ENCODE measurements around the gene SMYD5. TPM values are rescaled to one million over a fixed set of nuclear protein-coding genes. Genes with fewer than 3 reads are reported as not detected.

The SMYD5 gene
- polyA plus RNA-seq, 1 of the 3 experiments (the other 2 are of a cell fraction) = 21.4 TPM

GRCh38 chr2:73208258-73208657 is 5.8 kb upstream of the SMYD5 start:
- TF ChIP-seq MXI1 (IDR thresholded peaks at IDR 0.05; ENCODE audit: low read depth, low read length) = no peak
- no peak for TF ChIP-seq YY1 (IDR thresholded peaks at IDR 0.05; ENCODE audit: low read depth)
- TF ChIP-seq NRF1 (IDR thresholded peaks at IDR 0.05; ENCODE audit: low read depth, low read length) = no peak
- no peak for TF ChIP-seq REST (IDR thresholded peaks at IDR 0.05; ENCODE audit: low read depth, low read length)
- TF ChIP-seq FOXJ3 (CRISPR knock-in tag; IDR thresholded peaks at IDR 0.05) = no peak
- no peak for TF ChIP-seq GABPA (IDR thresholded peaks at IDR 0.05; ENCODE audit: low read depth)
- Histone ChIP-seq H3K79me2 (ENCODE audit: insufficient read depth) (no peaks in the 10 kb centered on the region), H3K4me2 (no peak overlapping the region), H2AFZ (ENCODE audit: low read depth) (no peak overlapping the region), H3K4me1 (ENCODE audit: control insufficient read depth in 1 of 2, insufficient read depth in 2 of 2, low read depth in 1 of 2, low read length in 1 of 2) (peaks cover 0 to 8% of the 10 kb centered on the region in 2 experiments; a peak in 1 of 4 replicates), H3K9ac (no peak overlapping the region), H3K9me3 (no peaks in the 10 kb centered on the region), H4K20me1 (ENCODE audit: insufficient read depth) (no peaks in the 10 kb centered on the region), H3K36me3 (replicated peaks in 1 of 2; ENCODE audit: control insufficient read depth in 1 of 2, insufficient read depth in 2 of 2, low read length in 1 of 2) (no peaks in the 10 kb centered on the region), H3K27me3 (ENCODE audit: insufficient read depth) (peaks cover 26% of the 10 kb centered on the region), H3F3A (replicated peaks; ENCODE audit: insufficient read depth) (peaks cover 14% of the 10 kb centered on the region), H3K27ac (ENCODE audit: low read depth in 2 of 2, low read length in 1 of 2) (no peak overlapping the region), H3K9me2 (no peaks in the 10 kb centered on the region), H3K4me3 (ENCODE audit: low read depth in 2 of 2, low read length in 1 of 2) (no peak overlapping the region)
- DNase-seq = no peak
- ChIA-PET POLR2A (no interaction called here), CTCF (interaction anchor here (8.6 kb wide), 1 partner anchor 32 kb away, joined by 74 read pairs; no protein-coding TSS in a partner anchor)
- WGBS (ENCODE audit: low lambda C conversion rate) = 77% methylated on average over 3 of the region's 3 CpGs

GRCh38 chr2:73210019-73210418 is 4.0 kb upstream of the SMYD5 start:
- ChIA-PET CTCF (interaction anchor here (0.6 to 8.6 kb wide), 8 partner anchors 17 to 316 kb away, joined by 3 to 74 read pairs (median 4); no protein-coding TSS in a partner anchor), POLR2A (interaction anchor here (1.2 kb wide), 1 partner anchor 24 kb away, joined by 3 read pairs; the partner anchor contains the start of gene CCT7)
- Histone ChIP-seq H3K9me3 (no peaks in the 10 kb centered on the region), H3K79me2 (ENCODE audit: insufficient read depth) (peaks cover 7% of the 10 kb centered on the region; the same call in 1 of the 2 replicates), H3K36me3 (replicated peaks in 1 of 2; ENCODE audit: control insufficient read depth in 1 of 2, insufficient read depth in 2 of 2, low read length in 1 of 2) (no peaks in the 10 kb centered on the region), H3K9me2 (no peaks in the 10 kb centered on the region), H3K27me3 (ENCODE audit: insufficient read depth) (peaks cover 14% of the 10 kb centered on the region; the same call in 1 of the 2 replicates), H3K4me3 (ENCODE audit: low read depth in 2 of 2, low read length in 1 of 2) (no peak overlapping the region), H3F3A (replicated peaks; ENCODE audit: insufficient read depth) (peaks cover 14% of the 10 kb centered on the region), H2AFZ (ENCODE audit: low read depth) (no peak overlapping the region), H3K4me1 (ENCODE audit: control insufficient read depth in 1 of 2, insufficient read depth in 2 of 2, low read depth in 1 of 2, low read length in 1 of 2) (peaks cover 0 to 8% of the 10 kb centered on the region in 2 experiments; a peak in 1 of 4 replicates), H4K20me1 (ENCODE audit: insufficient read depth) (no peaks in the 10 kb centered on the region), H3K9ac (no peak overlapping the region), H3K27ac (ENCODE audit: low read depth in 2 of 2, low read length in 1 of 2) (no peak overlapping the region), H3K4me2 (no peak overlapping the region)
- 49% methylated on average over 4 of the region's 4 CpGs for WGBS (ENCODE audit: low lambda C conversion rate)
- DNase-seq = no peak
- TF ChIP-seq POLR2AphosphoS5 (IDR thresholded peaks at IDR 0.05; ENCODE audit: low read depth, low read length) (no peak), FOXJ3 (CRISPR knock-in tag; IDR thresholded peaks at IDR 0.05) (no peak), ELF1 (IDR thresholded peaks at IDR 0.05) (no peak), REST (IDR thresholded peaks at IDR 0.05; ENCODE audit: low read depth, low read length) (no peak), IRF3 (IDR thresholded peaks at IDR 0.05; ENCODE audit: low read depth, low read length) (no peak), SMC3 (IDR thresholded peaks at IDR 0.05; ENCODE audit: low read depth, low read length) (no peak), RCOR1 (IDR thresholded peaks at IDR 0.05; ENCODE audit: low read length) (no peak), NFIC (IDR thresholded peaks at IDR 0.05; ENCODE audit: borderline replicate concordance) (no peak), FOXM1 (IDR thresholded peaks at IDR 0.05; ENCODE audit: low read depth) (no peak)
- TF ChIP-seq, protein P1, sequence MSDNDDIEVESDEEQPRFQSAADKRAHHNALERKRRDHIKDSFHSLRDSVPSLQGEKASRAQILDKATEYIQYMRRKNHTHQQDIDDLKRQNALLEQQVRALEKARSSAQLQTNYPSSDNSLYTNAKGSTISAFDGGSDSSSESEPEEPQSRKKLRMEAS (IDR thresholded peaks at IDR 0.05; ENCODE audit: low read depth) = no peak
- TF ChIP-seq, protein P2, sequence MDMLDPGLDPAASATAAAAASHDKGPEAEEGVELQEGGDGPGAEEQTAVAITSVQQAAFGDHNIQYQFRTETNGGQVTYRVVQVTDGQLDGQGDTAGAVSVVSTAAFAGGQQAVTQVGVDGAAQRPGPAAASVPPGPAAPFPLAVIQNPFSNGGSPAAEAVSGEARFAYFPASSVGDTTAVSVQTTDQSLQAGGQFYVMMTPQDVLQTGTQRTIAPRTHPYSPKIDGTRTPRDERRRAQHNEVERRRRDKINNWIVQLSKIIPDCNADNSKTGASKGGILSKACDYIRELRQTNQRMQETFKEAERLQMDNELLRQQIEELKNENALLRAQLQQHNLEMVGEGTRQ (IDR thresholded peaks at IDR 0.05; ENCODE audit: borderline replicate concordance, low read depth, low read length) = no peak

Measured in SK-N-SH (cell line).